Choroid plexus epithelial cell (primary cell): ENCODE results near the gene ATG7.
A peak's percentile ranks its signal among the peaks of the same experiment; 100 is the strongest.
"Not testable (repeated sequence)": the region's sequence is repeated elsewhere in the genome, so short reads cannot be mapped to it uniquely, and the experiment has no call there.

ENCODE experiments used
- DNase-seq: peaks from one replicate; pipeline ENCODE4 v3.0.0-alpha.2; 2010; ENCODE audit warnings: low read depth
- H3K4me3 ChIP-seq: 2 replicates; pipeline ENCODE4 v1.5.1; 2011; ENCODE audit warnings: low read depth, mild to moderate bottlenecking, control low read depth, low read length, moderate library complexity
- CTCF ChIP-seq: conservative IDR thresholded peaks from 2 replicates; pipeline ENCODE4 v1.5.1; 2011; ENCODE audit warnings: low read depth, mild to moderate bottlenecking, control low read depth, inconsistent platforms, low read length, moderate library complexity

ATG7 gene

DNA sequence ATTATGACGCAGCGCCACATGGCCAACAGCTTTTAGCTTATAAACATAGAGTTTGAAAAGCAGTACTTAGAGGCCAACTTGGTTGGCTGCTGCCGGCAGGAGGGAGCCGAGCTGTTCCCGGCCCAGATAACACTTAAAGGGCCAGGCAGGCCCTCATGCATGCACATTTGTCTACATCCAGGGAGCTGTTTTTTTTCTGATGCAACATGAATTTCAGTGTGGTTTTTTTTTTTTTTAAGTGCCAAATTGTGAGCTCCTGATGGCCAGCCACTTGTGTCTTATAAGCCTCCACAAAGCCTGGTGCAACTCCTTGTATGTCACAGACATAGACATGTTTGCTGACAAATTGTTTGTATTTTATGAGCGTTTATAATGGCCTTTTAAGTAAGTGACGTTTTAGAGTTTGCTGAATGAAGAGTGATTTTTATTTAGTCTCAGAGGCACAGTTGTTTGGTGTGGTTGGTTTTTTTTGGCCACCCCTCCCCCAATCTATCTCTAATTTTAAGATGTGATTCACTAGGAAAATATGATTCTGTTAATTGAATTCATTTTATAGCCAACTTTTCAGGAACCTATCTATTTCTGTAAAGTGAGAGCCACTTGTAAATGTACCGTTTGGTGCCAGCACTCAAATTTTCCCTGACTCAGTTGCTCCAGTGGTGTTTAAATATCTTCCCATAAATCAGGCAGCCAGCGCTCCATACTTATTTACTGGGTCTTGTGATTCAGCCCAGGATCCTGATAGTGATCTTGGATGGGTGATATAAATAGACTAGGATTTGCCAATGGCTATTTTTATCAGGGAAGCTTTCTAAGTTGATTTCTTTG is 237.2 kb downstream of the ATG7 start:
- no peak overlapping the region for H3K4me3 ChIP-seq
- peak; percentile 99 for DNase-seq
- peak; percentile 51 for TF ChIP-seq CTCF

GRCh38 chr3:11510001-11510340 is 237.8 kb downstream of the ATG7 start:
- H3K4me3 ChIP-seq: no peak overlapping the region

DNA sequence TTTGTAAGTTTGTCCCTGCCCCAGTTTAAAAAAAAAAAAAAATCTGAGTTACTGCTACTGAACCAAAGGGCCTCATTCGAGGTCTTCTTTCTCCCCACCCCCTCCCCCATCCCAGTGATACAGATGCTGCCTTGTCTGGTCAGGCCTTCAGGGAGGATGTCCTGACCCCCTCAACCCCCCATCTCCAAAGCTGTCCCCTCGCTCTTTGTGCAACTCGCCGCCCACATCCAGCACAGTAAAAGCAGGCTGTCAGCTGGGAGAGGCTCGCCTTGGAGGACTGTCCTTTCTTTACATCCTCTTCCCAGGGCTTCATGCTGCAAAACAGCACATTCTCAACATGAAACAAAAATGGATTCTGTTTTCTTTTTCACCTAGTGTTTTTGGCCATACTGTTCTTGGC is 238.2 kb downstream of the ATG7 start:
- no peak for DNase-seq
- H3K4me3 ChIP-seq: no peak overlapping the region
- TF ChIP-seq CTCF: no peak

More at GRCh38 chr3:11510001-11510340, 237.8 kb downstream of the ATG7 start:
- TF ChIP-seq CTCF: no peak
- no peak for DNase-seq

- DNase-seq, H3K4me3 ChIP-seq: not testable (repeated sequence)
Measured at GRCh38 chr3:11511606-11512005, 239.4 kb downstream of the ATG7 start.

- not testable (repeated sequence) for DNase-seq, H3K4me3 ChIP-seq
Measured at GRCh38 chr3:11513125-11513816, 241.1 kb downstream of the ATG7 start.

DNA sequence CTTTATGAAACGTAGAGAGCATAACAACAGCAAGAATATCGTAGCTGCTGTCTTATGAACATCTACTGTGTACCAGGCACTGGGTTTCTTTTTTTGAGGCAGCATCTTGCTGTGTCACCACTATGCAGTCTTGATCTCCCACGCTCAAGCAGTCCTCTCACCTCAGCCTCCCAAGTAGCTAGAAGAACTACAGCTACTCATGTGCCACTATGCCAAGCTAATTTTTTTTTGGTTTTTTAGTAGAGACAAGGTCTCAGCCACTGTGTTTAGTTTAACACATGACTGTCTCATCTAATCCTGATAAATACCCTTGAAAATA is 241.6 kb downstream of the ATG7 start:
- no peak for TF ChIP-seq CTCF

DNA sequence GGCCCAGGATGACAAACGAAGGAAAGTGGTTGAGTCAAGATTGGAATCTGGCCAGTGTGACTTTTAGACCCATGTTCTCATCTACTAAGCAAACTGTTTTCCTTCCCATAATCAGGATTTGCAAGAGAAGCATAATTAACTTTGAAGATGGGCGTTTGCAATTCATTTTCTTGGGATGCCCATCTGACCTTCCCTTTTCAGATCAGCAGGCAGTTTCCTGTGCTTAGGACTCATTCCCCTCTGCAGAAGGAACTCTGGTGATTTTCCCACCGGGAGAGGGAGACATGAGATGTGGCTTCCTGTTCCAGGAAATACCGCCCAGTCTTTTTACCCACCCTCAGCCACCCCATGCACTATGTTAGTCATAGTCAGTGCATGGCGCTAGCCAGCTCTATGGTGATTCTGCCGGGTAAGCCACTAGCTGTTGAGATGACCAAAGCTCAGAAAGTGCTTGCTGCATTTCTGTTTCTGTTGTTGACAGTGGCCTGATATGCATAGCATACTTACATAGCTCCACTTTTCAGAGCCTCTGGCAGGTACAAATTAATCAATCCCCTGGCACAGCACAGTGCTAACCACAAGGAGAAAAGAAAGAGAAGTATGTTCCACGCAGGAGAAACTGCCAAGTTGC is 242.1 kb downstream of the ATG7 start:
- no peak overlapping the region for H3K4me3 ChIP-seq
- peak; percentile 87 for DNase-seq
- no peak for TF ChIP-seq CTCF

More for the DNA sequence above, 241.6 kb downstream of the ATG7 start:
- no peak for DNase-seq
- H3K4me3 ChIP-seq: no peak overlapping the region

DNA sequence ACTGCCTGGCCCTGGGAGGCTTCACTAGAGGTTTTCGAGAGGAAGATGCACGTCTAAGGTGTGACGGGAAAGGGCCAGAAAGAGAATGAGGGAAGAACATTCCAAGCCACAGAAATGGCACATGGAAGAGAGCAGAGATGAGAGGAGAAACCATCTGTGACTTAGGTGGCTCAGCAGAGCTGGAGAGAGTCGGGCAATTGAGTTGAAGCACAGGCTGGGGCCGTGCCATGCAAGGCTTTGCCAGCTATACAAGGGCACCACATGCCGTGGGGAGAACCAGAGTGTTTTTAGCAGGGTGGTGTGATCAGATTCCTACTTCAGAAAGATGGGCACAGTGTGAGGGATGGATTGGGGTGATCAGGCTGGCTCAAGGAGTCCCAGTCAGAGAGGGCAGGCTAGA is 245.4 kb downstream of the ATG7 start:
- no peak for DNase-seq
- no peak for TF ChIP-seq CTCF
- H3K4me3 ChIP-seq: no peak overlapping the region
